OCI-LY1 (cell line): ENCODE measurements around the gene TMEM139.

Experiments
- H2AFZ ChIP-seq: fragments of 200-600 bp; sonication (generic), shearing (Covaris generic); 2 replicates; pipeline ENCODE4 v1.6.0; 2014; ENCODE audit warnings: antibody characterized with exemption, mild to moderate bottlenecking, low read length
- H3F3A ChIP-seq: fragments of 200-600 bp; sonication (generic), shearing (Covaris generic); 2 replicates; pipeline ENCODE4 v1.6.0; 2014; ENCODE audit warnings: mild to moderate bottlenecking, antibody characterized with exemption, low read length, moderate library complexity; ENCODE audit not compliant: insufficient read depth
- H3K27ac ChIP-seq: fragments of 200-600 bp; sonication (generic); 2 replicates; pipeline ENCODE4 v1.5.1; 2014; ENCODE audit warnings: low read length, mixed run types, mild to moderate bottlenecking, low read depth; ENCODE audit not compliant: poor library complexity, severe bottlenecking
- H3K27me3 ChIP-seq: fragments of 200-600 bp; sonication (generic); 2 replicates; pipeline ENCODE4 v1.6.0; 2014; ENCODE audit warnings: antibody characterized with exemption, mild to moderate bottlenecking, low read length, moderate library complexity; ENCODE audit not compliant: insufficient read depth
- H3K36me3 ChIP-seq: fragments of 200-600 bp; sonication (generic); 2 replicates; pipeline ENCODE4 v1.6.1; 2014; ENCODE audit warnings: mild to moderate bottlenecking, antibody characterized with exemption, low read length, moderate library complexity, mixed read lengths; ENCODE audit not compliant: insufficient read depth
- H3K4me1 ChIP-seq: fragments of 200-600 bp; sonication (generic); 2 replicates; pipeline ENCODE4 v1.5.1; 2014; ENCODE audit warnings: mild to moderate bottlenecking, low read length, moderate library complexity; ENCODE audit not compliant: insufficient read depth, severe bottlenecking
- H3K4me2 ChIP-seq: fragments of 200-600 bp; sonication (generic), shearing (Covaris generic); 2 replicates; pipeline ENCODE4 v1.6.1; 2014; ENCODE audit warnings: low read length
- H3K4me3 ChIP-seq: fragments of 200-600 bp; sonication (generic); 2 replicates; pipeline ENCODE4 v1.5.1; 2014; ENCODE audit warnings: low read length, low read depth, mild to moderate bottlenecking, mixed read lengths; ENCODE audit not compliant: poor library complexity, severe bottlenecking
- H3K79me2 ChIP-seq: fragments of 200-600 bp; shearing (Covaris generic); 2 replicates; pipeline ENCODE4 v1.6.1; 2016; ENCODE audit warnings: mixed run types, low read length, mixed read lengths; ENCODE audit not compliant: insufficient read depth
- H3K9ac ChIP-seq: fragments of 200-600 bp; sonication (generic), shearing (Covaris generic); 2 replicates; pipeline ENCODE4 v1.6.1; 2014; ENCODE audit warnings: mild to moderate bottlenecking, low read length, mixed read lengths
- H3K9me2 ChIP-seq: fragments of 200-600 bp; sonication (generic), shearing (Covaris generic); 2 replicates; pipeline ENCODE4 v1.6.1; 2014; ENCODE audit warnings: low read depth, mild to moderate bottlenecking, low read length, mixed read lengths
- H3K9me3 ChIP-seq: fragments of 200-600 bp; shearing (Covaris generic); 2 replicates; pipeline ENCODE4 v1.6.1; 2014; ENCODE audit warnings: low read length, mixed read lengths
- H4K20me1 ChIP-seq: fragments of 200-600 bp; sonication (generic), shearing (Covaris generic); 2 replicates; pipeline ENCODE4 v1.6.0; 2016; ENCODE audit warnings: mild to moderate bottlenecking, low read length; ENCODE audit not compliant: insufficient read depth
- EZH2 ChIP-seq: fragments of 200-600 bp; sonication (generic), shearing (Covaris generic); IDR thresholded peaks from 2 replicates; pipeline ENCODE4 v1.8.0; 2017; ENCODE audit warnings: borderline replicate concordance, mixed run types, mild to moderate bottlenecking, antibody characterized with exemption, low read length, moderate library complexity, mixed read lengths
- TF ChIP-seq, protein P1 (sequence below): fragments of 200-600 bp; sonication (generic), shearing (Covaris generic); IDR thresholded peaks from 2 replicates; pipeline ENCODE4 v1.5.1; 2017; ENCODE audit warnings: mild to moderate bottlenecking, antibody characterized with exemption, low read length, moderate library complexity, mixed read lengths

The TMEM139 gene

DNA sequence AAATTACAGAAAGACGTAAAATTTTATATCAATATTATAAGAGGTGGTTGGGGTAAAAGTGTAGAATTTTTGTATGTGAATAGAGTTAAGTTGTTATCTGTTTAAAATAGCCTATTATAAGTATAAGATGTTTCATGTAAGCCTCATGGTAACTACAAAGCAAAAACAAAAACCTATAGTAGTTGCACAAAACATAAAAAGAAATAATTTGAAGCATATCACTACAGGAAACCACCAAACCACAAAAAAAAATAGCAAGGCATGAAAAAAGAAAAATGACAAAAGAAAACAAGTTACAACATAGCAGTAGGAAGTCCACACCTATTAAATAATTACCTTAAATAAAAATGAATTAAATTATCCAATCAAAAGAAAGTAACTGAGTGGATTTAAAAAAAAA, 33.9 kb upstream of the TMEM139 start:
- Histone ChIP-seq H3K27me3 (no peaks in the 10 kb centered on the region), H3K27ac (no peak overlapping the region), H3K4me2 (no peak overlapping the region), H4K20me1 (no peaks in the 10 kb centered on the region), H3K9ac (no peak overlapping the region), H3K36me3 (no peaks in the 10 kb centered on the region), H3F3A (no peaks in the 10 kb centered on the region), H2AFZ (no peak overlapping the region), H3K9me2 (no peaks in the 10 kb centered on the region), H3K4me3 (no peak overlapping the region), H3K4me1 (no peaks in the 10 kb centered on the region), H3K9me3 (0 out of 2 replicates have a peak, but pooled peaks cover 4% of the 10 kb centered on the region), H3K79me2 (no peaks in the 10 kb centered on the region)
- TF ChIP-seq, protein P1, sequence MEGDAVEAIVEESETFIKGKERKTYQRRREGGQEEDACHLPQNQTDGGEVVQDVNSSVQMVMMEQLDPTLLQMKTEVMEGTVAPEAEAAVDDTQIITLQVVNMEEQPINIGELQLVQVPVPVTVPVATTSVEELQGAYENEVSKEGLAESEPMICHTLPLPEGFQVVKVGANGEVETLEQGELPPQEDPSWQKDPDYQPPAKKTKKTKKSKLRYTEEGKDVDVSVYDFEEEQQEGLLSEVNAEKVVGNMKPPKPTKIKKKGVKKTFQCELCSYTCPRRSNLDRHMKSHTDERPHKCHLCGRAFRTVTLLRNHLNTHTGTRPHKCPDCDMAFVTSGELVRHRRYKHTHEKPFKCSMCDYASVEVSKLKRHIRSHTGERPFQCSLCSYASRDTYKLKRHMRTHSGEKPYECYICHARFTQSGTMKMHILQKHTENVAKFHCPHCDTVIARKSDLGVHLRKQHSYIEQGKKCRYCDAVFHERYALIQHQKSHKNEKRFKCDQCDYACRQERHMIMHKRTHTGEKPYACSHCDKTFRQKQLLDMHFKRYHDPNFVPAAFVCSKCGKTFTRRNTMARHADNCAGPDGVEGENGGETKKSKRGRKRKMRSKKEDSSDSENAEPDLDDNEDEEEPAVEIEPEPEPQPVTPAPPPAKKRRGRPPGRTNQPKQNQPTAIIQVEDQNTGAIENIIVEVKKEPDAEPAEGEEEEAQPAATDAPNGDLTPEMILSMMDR: no peak
- no peak for TF ChIP-seq EZH2

DNA sequence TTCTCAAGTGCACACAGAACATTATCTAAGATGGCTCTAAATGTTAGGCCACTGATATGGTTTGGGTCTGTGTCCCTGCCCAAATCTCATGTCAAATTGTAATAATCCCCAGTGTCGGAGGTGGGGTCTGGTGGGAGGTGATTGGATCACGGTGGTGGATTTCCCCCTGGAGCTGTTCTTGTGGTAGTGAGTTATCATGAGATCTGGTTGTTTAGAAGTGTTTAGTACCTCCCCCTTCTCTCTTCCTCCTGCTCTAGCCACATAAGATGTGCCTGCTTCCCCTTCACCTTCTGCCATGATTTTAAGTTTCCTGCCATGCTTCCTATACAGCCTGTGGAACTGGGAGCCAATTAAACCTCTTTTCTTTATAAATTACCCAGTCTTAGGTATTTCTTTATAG, 32.8 kb upstream of the TMEM139 start:
- no peak overlapping the region for H2AFZ ChIP-seq
- H3F3A ChIP-seq: no peaks in the 10 kb centered on the region
- no peaks in the 10 kb centered on the region for H4K20me1 ChIP-seq
- H3K27me3 ChIP-seq: no peaks in the 10 kb centered on the region
- TF ChIP-seq, protein P1: no peak
- no peak for TF ChIP-seq EZH2
- H3K9me3 ChIP-seq: 0 out of 2 replicates have a peak, but pooled peaks cover 4% of the 10 kb centered on the region
- no peaks in the 10 kb centered on the region for H3K36me3 ChIP-seq
- no peak overlapping the region for H3K27ac ChIP-seq
- H3K4me1 ChIP-seq: no peaks in the 10 kb centered on the region
- no peak overlapping the region for H3K4me2 ChIP-seq
- no peak overlapping the region for H3K9ac ChIP-seq
- no peak overlapping the region for H3K4me3 ChIP-seq
- H3K9me2 ChIP-seq: no peaks in the 10 kb centered on the region
- no peaks in the 10 kb centered on the region for H3K79me2 ChIP-seq

DNA sequence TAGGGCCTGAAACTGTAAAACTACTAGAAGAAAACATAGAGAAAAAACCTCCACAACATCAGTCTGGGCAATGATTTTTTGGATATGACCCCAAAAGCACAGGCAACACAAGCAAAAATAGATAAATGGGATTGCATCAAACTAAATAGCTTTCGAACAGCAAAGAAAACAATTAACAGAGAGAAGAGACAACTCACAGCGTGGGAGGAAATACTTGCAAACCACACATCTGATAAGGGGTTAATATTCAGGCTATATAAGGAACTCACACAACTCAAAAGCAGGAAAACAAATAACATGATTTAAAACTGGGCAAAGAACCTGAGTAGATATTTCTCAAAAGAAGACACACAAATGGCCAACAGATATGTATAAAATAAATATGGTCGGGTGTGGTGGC, 29.2 kb upstream of the TMEM139 start:
- H3K27me3 ChIP-seq: no peaks in the 10 kb centered on the region
- H3K9ac ChIP-seq: no peak overlapping the region
- H3K4me1 ChIP-seq: no peaks in the 10 kb centered on the region
- no peak overlapping the region for H2AFZ ChIP-seq
- H3K4me3 ChIP-seq: no peak overlapping the region
- TF ChIP-seq, protein P1: no peak
- no peak for TF ChIP-seq EZH2
- no peak overlapping the region for H3K4me2 ChIP-seq
- no peaks in the 10 kb centered on the region for H3K9me3 ChIP-seq
- no peaks in the 10 kb centered on the region for H3F3A ChIP-seq
- H3K36me3 ChIP-seq: no peaks in the 10 kb centered on the region
- H4K20me1 ChIP-seq: no peaks in the 10 kb centered on the region
- no peak overlapping the region for H3K27ac ChIP-seq
- H3K9me2 ChIP-seq: no peaks in the 10 kb centered on the region
- no peaks in the 10 kb centered on the region for H3K79me2 ChIP-seq
